ENCODE measurements around the gene FAM180A.

The FAM180A gene

DNA sequence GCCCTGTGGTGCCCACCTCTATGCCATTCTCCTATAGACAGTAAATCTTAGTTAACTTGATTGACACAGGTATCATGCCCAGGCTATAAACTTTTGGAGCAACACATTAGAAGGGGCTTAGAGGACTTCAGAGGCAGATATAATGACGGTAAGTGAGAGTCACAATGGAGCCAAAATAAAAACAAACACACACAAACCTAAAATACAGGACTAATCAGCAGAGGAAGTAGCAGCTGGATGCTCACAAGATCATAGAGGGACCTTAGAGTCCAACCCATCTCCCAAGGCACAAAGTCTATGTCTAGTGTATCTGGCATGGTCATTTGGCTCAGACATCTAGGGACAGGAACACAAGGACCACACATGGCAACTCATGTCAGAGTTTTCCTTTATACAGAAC, 32.9 kb downstream of the FAM180A start:
- TF ChIP-seq, protein P1, sequence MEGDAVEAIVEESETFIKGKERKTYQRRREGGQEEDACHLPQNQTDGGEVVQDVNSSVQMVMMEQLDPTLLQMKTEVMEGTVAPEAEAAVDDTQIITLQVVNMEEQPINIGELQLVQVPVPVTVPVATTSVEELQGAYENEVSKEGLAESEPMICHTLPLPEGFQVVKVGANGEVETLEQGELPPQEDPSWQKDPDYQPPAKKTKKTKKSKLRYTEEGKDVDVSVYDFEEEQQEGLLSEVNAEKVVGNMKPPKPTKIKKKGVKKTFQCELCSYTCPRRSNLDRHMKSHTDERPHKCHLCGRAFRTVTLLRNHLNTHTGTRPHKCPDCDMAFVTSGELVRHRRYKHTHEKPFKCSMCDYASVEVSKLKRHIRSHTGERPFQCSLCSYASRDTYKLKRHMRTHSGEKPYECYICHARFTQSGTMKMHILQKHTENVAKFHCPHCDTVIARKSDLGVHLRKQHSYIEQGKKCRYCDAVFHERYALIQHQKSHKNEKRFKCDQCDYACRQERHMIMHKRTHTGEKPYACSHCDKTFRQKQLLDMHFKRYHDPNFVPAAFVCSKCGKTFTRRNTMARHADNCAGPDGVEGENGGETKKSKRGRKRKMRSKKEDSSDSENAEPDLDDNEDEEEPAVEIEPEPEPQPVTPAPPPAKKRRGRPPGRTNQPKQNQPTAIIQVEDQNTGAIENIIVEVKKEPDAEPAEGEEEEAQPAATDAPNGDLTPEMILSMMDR (IDR thresholded peaks at IDR 0.05; ENCODE audit: insufficient read depth, low read length, missing control alignments) = no peak
- ChIA-PET POLR2A (interaction anchor here (1.3 kb wide), 1 partner anchor 29 kb away, joined by 4 read pairs; no protein-coding TSS in a partner anchor), CTCF (interaction anchor here (1.2 to 7.6 kb wide), 2 partner anchors 10 to 43 kb away, joined by 4 to 38 read pairs; no protein-coding TSS in a partner anchor)
- DNase-seq (ENCODE audit: low read depth, low spot score) = no peak
- no peak overlapping the region for H3K4me3 ChIP-seq (ENCODE audit: low read depth, low read length)

DNA sequence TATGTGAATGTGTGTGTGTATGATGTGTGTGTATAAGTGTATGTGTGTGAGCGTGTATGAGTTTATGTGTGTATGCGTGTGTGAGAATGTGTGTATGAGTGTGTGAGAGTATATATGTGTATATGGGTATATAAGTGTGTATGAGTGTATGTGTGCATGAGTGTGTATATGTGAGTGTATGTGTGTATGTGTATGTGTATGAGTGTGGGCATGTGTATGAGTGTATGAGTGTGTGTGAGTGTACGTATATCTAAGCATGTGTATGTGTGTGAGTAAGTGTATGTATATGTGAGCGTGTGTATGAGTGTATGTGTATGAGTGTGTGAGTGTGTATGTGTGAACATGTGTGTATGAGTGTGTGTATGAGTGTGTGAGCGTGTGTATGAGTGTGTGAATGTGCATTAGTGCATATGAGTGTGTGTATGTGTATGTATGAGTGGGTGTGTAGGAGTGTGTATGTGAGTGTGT, 33.5 kb downstream of the FAM180A start:
- CTCF ChIA-PET = interaction anchor here (1.2 to 7.6 kb wide), 3 partner anchors 11 to 43 kb away, joined by 4 to 38 read pairs (median 4); partner anchors contain the start of gene SLC13A4
- no peak for DNase-seq (ENCODE audit: low read depth, low spot score)
- TF ChIP-seq, protein P1 (IDR thresholded peaks at IDR 0.05; ENCODE audit: insufficient read depth, low read length, missing control alignments) = no peak
- POLR2A ChIA-PET = interaction anchor here (0.8 to 1.0 kb wide), 2 partner anchors 10 to 23 kb away, joined by 3 read pairs; no protein-coding TSS in a partner anchor
- H3K4me3 ChIP-seq (ENCODE audit: low read depth, low read length) = no peak overlapping the region

DNA sequence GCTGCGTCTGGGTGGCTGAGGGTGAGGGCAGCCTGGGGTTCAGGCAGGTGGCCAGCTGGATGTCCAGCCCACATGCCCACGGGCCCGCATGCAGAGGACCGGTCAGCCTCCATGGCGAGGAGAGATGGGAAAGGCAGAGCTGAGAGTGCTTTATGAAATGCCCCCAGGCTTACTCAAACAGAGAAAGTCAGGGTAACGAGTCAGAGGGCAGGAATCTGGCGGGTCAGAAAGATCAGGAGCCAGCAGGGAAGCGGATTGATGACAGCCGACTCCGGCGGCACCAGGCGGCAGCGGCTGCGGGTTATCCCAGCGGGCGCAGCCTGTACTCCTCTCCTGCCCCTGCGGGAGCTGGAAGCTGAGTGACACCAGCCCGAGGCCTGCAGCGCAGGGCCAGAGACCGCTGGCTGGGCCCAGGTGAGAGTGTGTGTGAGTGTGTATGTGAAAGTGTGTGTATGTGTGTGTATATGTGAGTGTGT, 34.0 kb downstream of the FAM180A start:
- POLR2A ChIA-PET = interaction anchor here (0.8 to 1.5 kb wide), 4 partner anchors 10 to 24 kb away, joined by 3 read pairs; no protein-coding TSS in a partner anchor

DNA sequence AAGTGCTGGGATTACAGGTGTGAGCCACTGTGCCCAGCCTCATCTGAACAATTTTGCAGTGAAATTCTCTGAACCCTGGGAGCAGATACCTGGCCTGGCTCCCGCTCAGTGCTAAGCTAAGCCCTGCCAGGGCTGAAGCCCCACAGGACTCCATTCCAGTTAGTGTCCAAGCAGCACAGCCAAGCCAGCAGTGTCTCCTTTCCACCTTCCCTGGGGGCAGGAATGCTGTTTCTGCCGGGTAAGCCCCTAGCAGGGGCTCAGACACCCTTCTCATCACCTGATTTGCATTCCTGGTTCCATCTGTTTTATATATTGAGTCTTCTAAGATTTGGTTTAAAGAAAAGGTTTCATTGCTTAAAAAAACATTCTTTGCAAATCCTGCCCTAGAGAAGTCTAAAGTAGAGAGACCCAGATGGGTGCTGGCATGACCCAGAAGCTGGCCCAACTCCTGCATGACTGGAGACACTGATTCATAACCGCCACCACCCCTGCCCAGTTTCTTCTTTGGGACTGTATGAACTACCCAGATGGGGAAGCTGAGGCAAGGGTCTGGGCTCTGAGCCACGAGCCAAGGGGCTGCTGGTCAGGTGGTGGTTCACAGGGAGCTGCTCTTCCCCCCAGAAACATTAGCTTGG, 34.7 kb downstream of the FAM180A start:
- H3K4me3 ChIP-seq (ENCODE audit: low read depth, low read length) = no peak overlapping the region
- TF ChIP-seq, protein P1 (IDR thresholded peaks at IDR 0.05; ENCODE audit: insufficient read depth, low read length, missing control alignments) = no peak
- no peak for DNase-seq (ENCODE audit: low read depth, low spot score)
- CTCF ChIA-PET = interaction anchor here (1.5 to 7.6 kb wide), 5 partner anchors 11 to 42 kb away, joined by 4 to 53 read pairs (median 4); partner anchors contain the start of gene SLC13A4
- POLR2A ChIA-PET = interaction anchor here (0.6 to 1.5 kb wide), 5 partner anchors 9 to 41 kb away, joined by 3 read pairs; no protein-coding TSS in a partner anchor

More for the DNA sequence above, 34.0 kb downstream of the FAM180A start:
- CTCF ChIA-PET = interaction anchor here (1.6 to 7.6 kb wide), 2 partner anchors 14 to 42 kb away, joined by 4 to 38 read pairs; partner anchors contain the start of gene SLC13A4
- TF ChIP-seq, protein P1 (IDR thresholded peaks at IDR 0.05; ENCODE audit: insufficient read depth, low read length, missing control alignments) = no peak
- H3K4me3 ChIP-seq (ENCODE audit: low read depth, low read length) = no peak overlapping the region
- no peak for DNase-seq (ENCODE audit: low read depth, low spot score)

DNA sequence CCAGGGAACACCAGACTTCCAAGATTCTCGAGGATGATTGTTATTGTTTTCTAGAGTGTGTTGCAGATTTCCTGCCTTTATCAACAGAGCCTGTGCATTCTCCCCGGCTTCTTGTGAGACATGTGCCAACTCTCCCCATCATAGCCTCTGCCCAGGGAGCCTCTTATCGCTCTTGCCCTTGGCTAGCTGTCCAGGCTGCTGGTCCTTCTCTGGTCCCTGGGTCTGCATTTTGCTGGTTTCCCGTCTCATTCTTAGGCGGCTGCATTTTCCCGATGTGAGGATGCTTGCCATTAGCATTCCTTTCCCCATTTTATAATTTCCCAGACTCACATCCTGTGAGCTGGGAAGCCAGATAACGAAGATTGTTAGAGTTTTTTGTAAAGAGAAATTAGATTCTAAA, 35.8 kb downstream of the FAM180A start:
- TF ChIP-seq, protein P1 (IDR thresholded peaks at IDR 0.05; ENCODE audit: insufficient read depth, low read length, missing control alignments) = no peak
- ChIA-PET POLR2A (no interaction called here), CTCF (interaction anchor here (1.0 to 7.6 kb wide), 11 partner anchors 9 to 297 kb away, joined by 3 to 53 read pairs (median 4); no protein-coding TSS in a partner anchor)
- H3K4me3 ChIP-seq (ENCODE audit: low read depth, low read length) = no peak overlapping the region
- no peak for DNase-seq (ENCODE audit: low read depth, low spot score)
